AG09309 (cell line): ENCODE data around the gene DNAI7.

Experiments used
- DNase-seq: peaks from one replicate; pipeline ENCODE4 v3.0.0-alpha.2; 2010; ENCODE audit warnings: low read depth
- H3K4me3 ChIP-seq: 2 replicates; pipeline ENCODE4 v1.5.1; 2011; ENCODE audit warnings: mild to moderate bottlenecking, low read depth, low read length, moderate library complexity; ENCODE audit not compliant: control insufficient read depth
- CTCF ChIP-seq: IDR thresholded peaks from 2 replicates; pipeline ENCODE4 v1.5.1; 2011; ENCODE audit warnings: mild to moderate bottlenecking, low read depth, low read length, inconsistent platforms; ENCODE audit not compliant: insufficient read depth, control insufficient read depth; ENCODE audit errors: missing control alignments

Gene DNAI7

DNA sequence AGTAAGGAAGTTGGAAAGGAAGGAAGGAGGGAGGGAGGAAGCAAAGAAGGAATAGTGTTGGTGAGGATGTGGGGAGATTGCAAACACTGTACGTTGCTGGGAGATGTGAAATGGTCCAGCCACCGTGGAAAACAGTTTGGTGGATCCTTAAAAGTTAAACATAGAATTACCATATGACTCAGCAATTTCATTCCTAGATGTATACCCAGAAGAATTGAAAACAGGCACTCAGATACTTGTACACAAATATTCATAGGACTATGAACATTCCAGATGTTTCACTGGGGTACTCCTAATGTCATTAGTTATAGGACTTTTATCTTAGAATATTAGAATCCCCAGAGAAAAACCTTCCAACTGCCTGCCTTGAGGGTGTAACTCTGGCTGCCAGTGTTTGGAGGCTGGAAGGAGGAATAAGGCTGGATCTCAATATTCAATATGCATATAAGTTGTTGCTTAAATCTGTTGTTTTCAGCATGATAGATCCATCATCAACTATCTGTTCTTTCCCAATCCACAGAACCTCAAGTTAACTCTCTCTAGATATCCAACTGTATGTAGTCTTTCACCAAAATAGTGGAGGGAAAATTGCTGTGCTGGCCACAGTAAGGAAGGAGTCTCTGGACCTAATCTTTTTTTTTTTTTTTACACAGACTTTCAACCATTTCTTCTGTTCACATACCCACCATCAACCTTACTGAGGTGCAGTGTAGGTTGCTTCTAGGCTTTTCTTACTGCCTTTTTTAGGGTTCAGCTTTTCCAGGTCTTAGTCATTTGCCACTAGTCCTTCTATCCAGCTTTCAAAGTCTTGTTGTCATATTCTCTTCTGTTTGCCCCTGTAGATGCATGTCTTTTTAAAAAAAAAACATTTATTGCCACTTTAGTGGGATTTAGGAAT is 94.5 kb downstream of the DNAI7 start:
- no peak for DNase-seq
- H3K4me3 ChIP-seq: no peak overlapping the region
- no peak for TF ChIP-seq CTCF

- DNase-seq: no peak
These were observed 96.0 kb downstream of the DNAI7 start for GRCh38 chr12:25099010-25099409.

DNA sequence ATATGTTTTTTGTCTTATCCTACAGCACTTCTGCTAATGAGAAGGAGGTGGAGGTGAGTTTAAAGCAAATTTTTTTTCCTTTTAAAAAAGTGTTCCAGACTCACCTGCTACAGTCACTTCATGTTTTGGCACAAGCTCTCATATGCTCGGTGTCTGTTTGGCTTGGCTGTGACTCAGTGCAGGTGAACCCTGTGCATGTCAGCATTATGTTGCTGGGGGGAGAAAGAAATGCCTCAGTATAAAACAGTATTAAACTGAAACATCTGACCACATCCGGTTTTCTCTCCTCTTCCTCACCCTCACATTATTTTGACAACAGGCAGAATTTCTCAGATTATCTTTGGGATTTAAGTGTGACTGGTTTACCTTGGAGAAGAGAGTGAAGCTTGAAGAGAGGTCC is 105.2 kb downstream of the DNAI7 start:
- no peak for TF ChIP-seq CTCF
- no peak overlapping the region for H3K4me3 ChIP-seq
- DNase-seq: no peak

More at GRCh38 chr12:25099010-25099409, 96.0 kb downstream of the DNAI7 start:
- no peak for TF ChIP-seq CTCF
- no peak overlapping the region for H3K4me3 ChIP-seq

GRCh38 chr12:25087596-25087995 is 107.4 kb downstream of the DNAI7 start:
- no peak for DNase-seq
- no peak for TF ChIP-seq CTCF
- H3K4me3 ChIP-seq: no peak overlapping the region

GRCh38 chr12:25084816-25085215 is 110.1 kb downstream of the DNAI7 start:
- no peak for TF ChIP-seq CTCF
- H3K4me3 ChIP-seq: no peak overlapping the region
- no peak for DNase-seq

GRCh38 chr12:25083211-25083610 is 111.7 kb downstream of the DNAI7 start:
- DNase-seq: no peak
- no peak overlapping the region for H3K4me3 ChIP-seq
- no peak for TF ChIP-seq CTCF
